A673 (cell line): ENCODE data around the gene SEPTIN8.

ENCODE experiments used
- EZH2 ChIP-seq: fragments of 200-600 bp; sonication (generic); IDR thresholded peaks from 2 replicates; pipeline ENCODE4 v1.6.1; 2017; ENCODE audit warnings: borderline replicate concordance, low read depth, mild to moderate bottlenecking, mixed read lengths, antibody characterized with exemption, low read length; ENCODE audit not compliant: poor library complexity, severe bottlenecking
- TF ChIP-seq, protein P1 (sequence below): fragments of 300-800, 200-600 bp; sonication (generic); conservative IDR thresholded peaks from 2 replicates; pipeline ENCODE4 v1.5.1; 2017; ENCODE audit warnings: low read depth, mild to moderate bottlenecking, antibody characterized with exemption, low read length, moderate library complexity, mixed read lengths

DNA sequence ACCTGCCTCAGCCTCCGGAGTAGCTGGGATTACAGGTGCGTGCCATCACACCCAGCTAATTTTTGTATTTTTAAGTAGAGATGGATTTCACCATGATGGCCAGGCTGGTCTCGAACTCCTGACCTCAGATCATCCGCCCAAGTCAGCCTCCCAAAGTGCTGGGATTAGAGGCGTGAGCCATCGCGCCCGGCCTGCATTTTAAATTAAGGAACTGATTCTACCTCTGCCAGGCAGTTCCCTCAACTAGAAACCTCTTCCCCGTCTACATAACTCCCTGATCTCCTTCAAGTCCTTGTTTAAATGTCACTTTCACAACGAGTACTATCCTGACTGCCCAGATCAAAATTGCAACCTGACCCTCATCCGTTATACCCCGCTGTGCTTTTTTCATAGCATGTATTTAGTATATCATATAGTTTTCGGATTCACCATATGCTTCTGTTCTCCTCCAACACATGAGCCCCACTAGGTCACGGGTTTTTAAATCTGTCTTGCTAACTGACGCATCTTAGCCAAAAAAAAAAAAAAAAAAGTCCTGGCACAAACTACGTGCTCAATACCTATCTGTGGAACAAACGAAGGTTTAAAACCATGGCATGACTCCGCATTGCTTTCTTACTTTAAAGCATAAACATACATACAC, 35.2 kb upstream of the SEPTIN8 start:
- no peak for TF ChIP-seq EZH2
- TF ChIP-seq, protein P1, sequence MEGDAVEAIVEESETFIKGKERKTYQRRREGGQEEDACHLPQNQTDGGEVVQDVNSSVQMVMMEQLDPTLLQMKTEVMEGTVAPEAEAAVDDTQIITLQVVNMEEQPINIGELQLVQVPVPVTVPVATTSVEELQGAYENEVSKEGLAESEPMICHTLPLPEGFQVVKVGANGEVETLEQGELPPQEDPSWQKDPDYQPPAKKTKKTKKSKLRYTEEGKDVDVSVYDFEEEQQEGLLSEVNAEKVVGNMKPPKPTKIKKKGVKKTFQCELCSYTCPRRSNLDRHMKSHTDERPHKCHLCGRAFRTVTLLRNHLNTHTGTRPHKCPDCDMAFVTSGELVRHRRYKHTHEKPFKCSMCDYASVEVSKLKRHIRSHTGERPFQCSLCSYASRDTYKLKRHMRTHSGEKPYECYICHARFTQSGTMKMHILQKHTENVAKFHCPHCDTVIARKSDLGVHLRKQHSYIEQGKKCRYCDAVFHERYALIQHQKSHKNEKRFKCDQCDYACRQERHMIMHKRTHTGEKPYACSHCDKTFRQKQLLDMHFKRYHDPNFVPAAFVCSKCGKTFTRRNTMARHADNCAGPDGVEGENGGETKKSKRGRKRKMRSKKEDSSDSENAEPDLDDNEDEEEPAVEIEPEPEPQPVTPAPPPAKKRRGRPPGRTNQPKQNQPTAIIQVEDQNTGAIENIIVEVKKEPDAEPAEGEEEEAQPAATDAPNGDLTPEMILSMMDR = no peak
